ENCODE results near the gene LRMDA.

The LRMDA gene

DNA sequence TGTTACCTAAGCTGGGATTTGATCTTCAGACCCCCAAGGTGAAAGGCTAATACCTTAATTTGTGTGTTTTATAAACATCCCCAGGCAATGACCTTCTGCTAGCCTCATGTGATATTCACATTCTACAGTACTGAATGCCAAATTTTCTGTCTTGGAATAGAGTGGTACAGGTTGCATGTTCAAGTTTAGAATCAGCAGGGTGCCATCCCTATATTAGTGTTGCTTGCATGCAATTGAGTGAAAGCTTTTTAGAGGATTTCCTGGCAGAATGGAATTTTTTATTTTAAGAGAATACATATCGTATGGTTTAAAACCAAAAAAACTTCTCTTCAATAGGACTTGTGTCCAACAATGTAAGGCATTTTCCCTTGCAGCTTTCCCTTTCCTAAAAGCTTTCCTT lies 107.3 kb downstream of the LRMDA start:
- DNase-seq (ENCODE audit: low read depth in 2 of 2) = no peak

DNA sequence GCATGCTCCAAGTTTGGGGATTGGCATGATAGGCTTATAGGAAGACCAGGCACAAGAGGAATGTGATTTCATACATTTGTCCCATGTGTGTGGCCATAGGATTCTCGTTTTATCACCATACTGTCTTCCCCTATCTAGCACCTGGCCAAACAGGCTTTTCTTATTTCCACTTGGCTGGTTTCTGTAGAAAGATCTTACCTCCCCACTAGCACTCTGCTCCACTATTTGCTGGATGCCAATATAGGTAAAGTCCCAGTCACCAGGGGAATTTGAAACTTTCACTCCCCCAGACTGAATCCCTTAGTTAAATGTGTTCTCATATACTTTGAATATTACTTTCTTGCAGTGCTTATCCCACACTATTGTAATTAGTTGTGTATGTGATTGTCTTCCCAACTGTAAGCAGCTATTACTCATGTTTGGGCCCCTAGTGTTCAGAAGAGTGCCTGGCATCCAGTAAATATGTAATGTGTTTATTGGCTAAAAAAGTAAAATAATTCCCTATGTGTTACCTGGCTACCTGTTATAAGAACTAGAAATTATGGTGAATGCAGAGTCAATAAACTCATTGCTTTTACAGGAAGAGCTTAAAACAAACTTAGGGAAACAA lies 109.0 kb downstream of the LRMDA start:
- DNase-seq (ENCODE audit: low read depth in 2 of 2) = no peak

DNA sequence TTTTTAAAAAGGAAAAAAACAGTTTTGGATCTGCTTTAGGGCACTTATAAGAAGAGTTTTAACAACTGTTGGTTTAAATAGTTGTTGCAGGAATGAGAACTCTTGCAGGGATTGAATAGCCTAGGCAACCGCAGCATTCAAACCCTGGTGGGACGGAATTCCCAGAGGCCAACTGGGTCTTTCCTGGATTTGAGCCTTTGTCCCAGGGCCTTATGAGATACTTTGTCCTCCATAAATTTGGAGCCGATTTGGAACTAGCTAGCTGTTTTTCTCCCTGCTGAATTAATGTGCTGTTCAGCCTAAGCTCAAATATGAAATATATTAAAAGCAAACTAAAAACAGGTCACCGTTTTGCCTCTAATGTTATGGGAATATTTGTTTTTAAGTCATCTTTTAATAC lies 109.6 kb downstream of the LRMDA start:
- DNase-seq (ENCODE audit: low read depth in 2 of 2) = no peak

DNA sequence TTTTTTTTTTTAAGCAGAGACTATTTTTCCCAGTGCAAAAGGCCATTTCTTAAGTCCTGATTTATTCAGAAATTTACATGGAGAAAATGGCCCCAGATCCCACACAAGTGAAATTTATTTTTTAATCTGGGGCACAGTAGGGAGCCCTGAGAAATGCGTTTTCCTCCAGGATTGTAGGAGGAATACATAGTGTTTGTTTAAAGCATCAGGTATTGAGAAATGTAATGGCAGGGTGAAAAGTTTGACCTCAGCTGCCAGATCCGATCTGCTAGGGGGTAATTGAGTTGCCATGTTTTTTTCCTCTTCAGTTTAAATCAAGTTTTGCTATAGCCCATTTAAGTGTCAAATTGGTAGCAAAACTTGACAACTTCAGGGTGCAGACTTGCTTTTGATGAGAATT lies 110.0 kb downstream of the LRMDA start:
- no peak for DNase-seq (ENCODE audit: low read depth in 2 of 2)

DNA sequence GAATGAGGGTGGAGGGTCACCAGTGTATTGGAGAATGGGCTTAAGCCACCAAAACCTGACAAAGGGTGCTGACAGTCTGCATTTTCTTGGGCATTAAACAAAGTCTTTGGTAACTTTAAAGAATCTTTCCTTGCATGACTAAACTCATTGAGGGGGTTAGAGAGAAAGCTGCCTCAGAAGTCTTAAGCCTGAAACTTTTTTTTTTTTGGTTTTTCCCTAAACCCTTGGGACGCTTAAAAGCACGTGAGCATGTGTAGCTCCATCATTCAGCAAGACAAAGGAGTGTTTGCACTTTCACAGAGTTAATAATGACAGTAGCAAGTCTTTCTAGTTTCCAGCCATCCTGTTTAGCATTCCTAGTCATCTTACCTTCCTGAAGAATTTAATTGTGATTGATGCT lies 110.7 kb downstream of the LRMDA start:
- DNase-seq (ENCODE audit: low read depth in 2 of 2) = no peak

DNA sequence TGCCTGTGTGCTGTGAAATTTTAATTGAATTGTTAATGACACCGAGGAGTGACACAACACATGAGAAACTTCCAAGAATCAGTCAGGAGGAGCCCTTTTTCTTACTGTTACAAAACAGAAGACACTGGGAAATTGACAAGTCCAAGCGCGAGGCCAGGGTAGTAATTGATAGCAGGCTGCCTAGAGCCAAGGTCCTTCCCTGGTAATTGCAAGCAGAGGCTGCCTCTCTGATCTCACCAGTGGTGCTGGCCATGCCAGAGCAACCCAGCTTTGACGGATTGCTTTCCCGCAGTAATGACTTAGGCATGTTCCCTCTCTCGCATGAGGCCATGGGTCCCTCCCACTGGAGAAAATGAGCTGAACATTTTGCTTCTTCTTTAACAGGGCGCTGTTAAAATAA lies 111.5 kb downstream of the LRMDA start:
- no peak for DNase-seq (ENCODE audit: low read depth in 2 of 2)

DNA sequence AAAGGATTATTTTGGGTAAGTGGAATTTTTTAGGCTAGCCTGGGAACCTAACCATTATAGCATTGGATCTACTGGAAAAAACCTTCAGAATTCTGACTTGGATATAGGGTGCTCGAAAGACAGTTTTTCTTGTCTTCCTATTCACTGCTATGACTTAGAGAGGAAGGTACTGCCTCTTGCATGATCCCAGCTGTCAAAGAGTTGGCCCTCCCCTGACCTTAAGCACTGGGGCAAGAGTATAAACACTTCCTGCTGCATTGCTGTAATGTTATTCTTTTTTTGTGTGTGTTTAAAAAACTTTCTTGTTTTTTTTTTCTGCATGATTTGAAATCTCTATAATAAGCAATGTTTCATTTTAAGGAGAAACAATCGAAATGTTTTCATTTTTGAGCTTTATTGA lies 113.0 kb downstream of the LRMDA start:
- no peak for DNase-seq (ENCODE audit: low read depth in 2 of 2)

DNA sequence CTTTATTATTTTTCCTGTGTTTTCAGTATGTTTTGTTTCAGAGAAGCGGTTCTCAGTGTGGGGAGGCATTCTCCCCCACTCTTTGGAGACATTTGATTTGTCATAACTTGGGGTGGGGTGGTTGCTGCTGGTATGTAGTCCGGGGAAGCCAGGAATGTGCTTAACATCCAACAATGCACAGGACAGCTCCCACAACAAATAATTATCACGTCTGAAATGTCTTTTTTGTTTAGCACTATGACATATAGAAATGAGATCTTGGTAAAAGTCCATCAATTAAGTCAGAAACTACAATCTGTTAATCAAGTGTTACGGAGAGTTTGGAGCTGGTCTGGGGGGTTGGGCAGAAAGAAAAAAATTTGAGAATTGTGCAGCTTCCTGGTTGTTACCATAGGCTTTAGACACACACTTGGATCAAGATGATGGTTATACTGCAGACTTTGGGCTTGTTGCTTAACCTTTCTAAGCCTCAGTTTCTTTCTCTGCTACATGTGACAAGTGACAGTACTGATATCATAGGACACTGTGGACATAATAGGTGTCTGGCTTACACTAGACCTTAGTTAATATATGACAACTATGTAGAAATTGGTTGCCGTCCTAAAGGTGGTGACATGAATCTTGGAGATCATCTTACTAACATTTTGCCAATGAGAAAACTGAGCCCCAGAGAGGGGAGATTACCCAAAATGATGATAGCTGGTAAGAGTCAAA lies 113.7 kb downstream of the LRMDA start:
- no peak for DNase-seq (ENCODE audit: low read depth in 2 of 2)

DNA sequence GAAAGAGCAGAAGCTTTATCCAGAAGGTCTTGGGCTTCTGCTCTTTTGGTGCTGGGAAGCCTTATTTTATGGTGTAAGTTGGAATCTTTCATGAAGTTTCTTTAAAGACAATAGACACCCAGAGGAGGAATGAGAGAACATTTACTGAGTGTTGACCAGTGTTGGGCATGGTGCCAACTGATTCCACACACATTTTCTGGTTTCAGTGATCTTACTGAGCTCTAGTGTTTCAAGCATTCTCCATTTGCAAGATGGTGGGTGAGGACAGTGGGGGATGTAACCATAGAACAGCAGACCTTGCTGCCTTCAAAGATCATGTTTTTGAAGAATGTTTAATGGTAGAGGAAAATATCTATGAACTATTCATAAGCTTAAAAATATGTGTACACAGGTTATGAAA lies 114.6 kb downstream of the LRMDA start:
- no peak for DNase-seq (ENCODE audit: low read depth in 2 of 2)

DNA sequence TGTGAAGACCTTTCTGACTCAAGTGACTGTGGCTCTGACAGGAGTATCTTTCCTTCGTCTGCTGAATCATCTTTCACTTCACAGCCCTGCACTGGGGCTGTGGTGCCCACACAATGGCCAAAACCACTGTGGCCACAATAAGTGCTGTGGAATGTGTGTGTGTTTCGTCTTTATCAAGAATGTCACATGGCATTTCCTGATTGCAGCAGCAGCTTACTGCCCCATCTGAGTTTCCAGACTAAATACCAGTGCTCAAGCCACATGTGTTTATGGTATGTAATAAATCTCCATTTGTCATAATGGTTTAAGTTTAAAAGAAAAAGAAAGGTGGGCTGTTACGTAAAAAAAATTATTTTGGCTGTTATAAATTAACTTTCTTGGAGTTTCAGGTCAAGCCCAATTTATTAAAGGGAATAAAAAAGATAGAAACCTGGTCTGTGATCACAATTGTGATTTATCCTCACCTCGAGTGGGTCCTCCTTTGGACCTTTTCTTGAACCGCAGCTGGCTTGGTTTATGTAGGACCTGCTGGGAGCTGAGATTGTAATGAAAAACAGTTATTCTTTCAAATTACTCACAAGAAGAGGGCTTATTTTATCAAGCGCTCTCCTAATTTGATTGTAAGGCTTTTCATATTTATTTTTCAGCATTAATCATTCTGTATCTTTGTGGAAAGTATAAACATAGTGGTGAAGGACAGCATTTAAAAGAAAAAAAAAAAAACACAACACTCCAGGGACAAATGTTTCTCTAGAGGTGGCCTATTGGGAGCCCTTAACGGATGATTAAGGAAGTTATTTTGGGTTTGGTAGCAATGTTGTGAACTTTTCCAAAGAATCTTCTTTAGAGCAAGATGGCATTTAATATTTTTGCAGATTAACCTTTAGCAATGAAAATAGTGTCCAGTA lies 116.2 kb downstream of the LRMDA start:
- DNase-seq (ENCODE audit: low read depth in 2 of 2) = no peak

DNA sequence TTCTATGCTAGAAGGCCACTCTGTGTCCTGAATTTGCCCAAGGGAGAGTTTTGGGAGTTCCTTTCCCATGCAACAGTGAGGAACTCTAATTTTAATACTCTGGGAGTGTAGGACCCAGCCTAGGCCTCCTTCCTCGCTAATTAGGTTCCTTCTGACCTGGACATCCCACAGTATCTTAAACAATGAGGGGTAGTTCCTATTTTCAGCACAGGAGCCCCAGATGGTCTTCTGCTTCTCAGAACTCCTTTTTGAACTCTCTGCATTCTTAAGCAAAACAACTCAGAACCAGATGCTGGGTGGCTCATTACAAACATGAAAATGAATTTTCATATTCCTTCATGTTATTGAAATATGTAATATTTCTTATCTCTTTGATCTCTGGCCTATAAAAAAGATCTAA lies 116.9 kb downstream of the LRMDA start:
- DNase-seq (ENCODE audit: low read depth in 2 of 2) = no peak

DNA sequence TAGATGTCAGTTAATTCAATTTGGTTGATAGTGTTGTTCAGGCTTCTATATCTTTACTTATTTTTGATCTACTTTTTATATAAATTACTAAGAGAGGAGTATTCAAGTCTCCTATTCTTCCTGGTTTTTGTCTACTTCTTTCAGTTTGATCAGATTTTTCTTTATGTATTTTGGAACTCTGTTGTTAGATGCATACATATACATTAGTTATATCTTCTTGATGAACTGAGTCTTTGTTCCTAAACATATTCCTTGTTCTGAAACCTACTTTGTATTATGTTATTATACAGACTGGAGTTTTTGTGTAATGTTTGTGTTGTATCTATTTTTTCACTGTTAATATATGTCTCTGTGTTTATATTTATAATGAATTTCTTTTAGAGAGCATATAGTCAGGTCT lies 118.8 kb downstream of the LRMDA start:
- no peak for DNase-seq (ENCODE audit: low read depth in 2 of 2)

DNA sequence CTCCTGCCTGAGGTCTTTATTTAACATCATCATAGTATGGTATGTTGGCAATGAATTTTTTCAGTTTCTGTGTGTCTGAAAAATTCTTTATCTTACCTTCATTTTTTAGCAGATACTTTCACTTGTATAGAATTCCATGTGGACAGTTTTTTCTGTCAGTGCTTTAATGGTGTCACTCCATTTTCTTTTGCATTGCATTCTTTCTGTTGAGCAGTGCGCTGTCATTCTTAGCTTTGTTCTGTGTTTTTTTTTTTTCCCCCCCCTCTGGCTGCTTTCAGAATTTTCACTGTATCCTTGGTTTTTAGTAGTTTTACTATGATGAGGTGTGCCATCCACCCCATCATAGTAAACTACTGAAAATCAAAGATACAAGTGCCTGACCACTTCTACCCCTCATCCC lies 120.7 kb downstream of the LRMDA start:
- no peak for DNase-seq (ENCODE audit: low read depth in 2 of 2)

DNA sequence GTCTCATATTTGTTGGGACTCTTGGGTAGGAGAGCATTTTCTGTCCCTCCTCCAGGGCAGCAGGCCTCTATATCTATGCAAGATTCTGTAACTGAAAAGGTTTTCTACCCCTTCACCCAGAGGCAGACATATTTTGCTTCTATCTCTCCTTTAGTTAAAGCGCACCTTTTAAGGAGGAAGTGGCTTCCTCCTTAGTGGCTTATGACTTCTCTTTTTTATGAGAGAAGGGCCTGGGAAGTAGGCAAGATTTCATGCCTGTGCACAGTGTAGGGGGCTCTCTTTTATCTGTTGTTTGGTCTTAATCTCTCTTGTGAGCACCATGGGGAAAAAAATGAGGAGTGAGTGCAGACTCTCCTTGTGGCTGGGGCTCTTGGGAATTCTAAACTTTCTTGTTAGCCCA lies 122.1 kb downstream of the LRMDA start:
- DNase-seq (ENCODE audit: low read depth in 2 of 2) = no peak

DNA sequence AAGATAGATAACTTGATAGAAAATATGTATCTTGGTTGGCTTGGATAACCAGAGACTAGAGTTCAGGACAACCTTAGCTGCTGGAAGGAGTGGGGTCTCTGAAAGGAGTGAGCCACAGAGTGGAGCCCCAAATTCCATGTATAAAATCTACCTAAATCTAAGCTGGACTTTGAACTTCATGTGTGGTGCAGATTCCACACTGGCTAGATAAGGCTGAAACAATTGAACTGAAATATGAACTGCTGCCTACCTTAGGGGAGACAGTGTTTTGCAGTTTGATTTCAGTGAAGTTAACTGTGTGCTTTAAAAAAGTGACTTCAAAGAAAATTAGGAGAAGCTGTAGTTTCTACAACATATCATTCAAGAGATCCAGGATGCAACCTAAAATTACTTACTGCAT lies 123.9 kb downstream of the LRMDA start:
- DNase-seq (ENCODE audit: low read depth in 2 of 2) = no peak

DNA sequence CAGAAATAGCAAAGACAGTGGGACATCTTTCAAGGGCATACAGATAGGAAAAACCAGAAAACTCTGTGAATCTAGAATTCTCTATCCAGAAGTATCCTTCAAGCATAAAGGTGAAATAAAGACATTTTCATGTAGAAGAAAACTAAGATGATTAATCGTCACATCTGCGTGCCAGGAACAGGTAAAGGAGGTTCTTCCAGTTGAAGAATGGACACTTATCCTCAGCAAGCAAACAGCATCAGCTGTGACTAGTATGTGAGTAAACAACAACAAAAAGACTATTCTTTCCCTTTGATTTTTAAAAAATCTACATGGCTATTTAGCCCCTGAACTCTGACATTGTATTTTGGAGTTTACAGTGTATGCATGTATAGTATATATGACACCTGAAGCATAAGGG lies 124.9 kb downstream of the LRMDA start:
- no peak for DNase-seq (ENCODE audit: low read depth in 2 of 2)

DNA sequence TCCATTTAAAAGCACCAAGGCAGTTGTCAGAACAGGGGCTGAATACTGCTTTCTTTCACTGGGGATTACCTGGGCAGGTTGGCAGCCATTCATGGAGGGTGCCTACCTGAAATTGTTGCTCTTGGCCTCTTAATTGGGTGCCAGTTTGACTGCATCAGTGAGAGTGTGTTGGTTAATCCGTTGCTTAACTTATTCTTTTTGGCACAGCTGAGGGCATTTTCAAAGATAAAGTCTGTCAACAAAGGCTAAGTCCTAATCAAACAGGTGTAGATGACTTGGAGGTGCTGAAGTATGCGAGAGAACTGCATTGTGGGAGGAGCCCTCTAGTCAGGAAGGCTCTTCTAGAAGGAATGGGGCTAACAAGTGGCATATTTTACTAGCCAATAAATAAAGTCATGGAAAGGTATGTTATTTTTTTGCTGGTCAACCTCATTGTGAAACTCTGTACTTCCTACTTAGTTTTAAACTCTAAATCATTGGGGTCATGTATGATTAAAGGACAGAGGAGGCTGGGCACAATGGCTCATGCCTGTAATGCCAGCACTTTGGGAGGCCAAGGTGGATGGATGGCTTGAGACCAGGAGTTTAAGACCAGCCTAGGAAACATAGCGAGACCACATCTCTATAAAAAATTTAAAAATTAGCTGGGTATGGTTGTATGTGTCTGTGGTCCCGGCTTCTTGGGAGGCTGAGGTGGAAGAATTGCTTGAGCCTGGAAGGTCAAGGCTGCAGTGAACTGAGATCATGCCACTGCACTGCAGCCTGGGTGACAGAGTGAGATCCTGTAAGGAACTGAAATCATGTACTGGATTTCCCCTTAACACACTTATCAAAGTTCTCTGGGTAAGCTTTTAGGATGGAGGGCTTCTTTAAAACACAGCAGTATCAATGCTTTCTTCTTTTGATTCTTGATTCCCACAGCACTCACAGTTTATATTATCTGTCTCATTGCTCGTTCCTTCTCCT lies 134.1 kb downstream of the LRMDA start:
- no peak for DNase-seq (ENCODE audit: low read depth in 2 of 2)

DNA sequence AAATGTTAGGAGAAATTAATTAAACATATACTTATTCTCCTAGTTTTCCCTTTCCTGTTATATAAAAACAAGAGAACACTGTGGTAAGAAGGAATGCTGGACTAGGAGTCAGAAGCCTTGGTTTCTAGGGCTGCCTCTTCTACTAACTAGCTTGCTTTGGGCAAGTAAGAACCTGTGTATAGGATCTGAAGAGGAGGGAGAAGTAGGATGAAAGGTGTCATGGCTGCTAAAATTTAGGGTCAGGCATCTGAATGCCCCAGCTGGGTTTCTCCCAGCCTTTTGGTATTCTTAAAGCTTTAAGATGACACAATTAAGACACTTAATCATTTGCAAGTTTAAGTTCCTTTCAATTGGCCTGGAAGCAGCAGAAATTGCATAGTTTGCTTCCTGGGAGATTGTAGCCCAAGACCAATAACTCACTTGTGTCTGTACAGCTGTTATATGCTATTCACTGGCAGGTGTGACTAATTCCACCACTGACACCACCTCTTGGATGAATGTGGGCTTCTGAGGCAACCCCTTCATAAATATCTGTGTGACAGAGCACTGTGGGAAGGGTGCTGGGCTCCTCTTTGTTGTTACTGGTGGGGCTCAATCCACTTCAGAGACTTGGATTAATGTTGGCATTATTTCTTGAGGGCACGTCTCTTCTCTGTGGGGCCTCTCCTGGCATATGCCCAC lies 137.2 kb downstream of the LRMDA start:
- DNase-seq (ENCODE audit: low read depth in 2 of 2) = no peak

DNA sequence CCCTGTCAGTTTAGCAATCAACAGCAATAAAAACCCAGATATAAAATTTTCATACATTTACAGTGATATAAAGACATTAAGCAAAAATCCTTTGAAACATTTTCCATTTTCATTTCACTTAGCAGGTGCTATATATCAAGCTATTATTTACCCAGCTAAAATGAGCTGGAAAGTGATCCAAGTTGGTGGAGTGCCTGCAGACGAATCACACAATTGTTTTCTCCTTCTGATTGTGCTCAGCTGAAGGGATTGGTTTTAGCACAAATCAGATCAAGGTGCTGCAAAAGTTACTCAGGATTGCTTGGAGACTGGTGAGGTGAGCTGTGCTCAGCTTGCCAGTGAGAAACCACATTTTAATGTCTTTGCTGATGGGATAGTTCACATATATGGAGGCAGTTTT lies 138.1 kb downstream of the LRMDA start:
- no peak for DNase-seq (ENCODE audit: low read depth in 2 of 2)

DNA sequence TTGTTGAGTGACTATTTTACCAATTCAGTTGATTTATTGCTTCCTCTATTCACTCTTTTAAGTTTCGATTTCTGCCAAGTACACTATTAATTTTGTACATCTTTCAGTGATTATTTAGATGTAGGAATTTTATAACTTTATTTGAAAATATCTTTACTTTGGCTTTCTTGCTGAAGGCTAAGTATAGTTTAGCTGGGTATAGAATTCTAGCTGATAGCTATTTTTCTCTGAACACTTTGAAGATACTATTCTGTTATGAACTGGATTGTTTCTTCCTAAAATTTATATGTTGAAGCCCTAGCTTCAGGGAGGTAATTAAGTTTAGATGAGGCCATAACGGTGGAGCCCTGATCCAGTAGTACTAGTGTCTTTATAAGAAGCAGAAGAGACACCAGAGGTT lies 141.1 kb downstream of the LRMDA start:
- DNase-seq (ENCODE audit: low read depth in 2 of 2) = no peak

DNA sequence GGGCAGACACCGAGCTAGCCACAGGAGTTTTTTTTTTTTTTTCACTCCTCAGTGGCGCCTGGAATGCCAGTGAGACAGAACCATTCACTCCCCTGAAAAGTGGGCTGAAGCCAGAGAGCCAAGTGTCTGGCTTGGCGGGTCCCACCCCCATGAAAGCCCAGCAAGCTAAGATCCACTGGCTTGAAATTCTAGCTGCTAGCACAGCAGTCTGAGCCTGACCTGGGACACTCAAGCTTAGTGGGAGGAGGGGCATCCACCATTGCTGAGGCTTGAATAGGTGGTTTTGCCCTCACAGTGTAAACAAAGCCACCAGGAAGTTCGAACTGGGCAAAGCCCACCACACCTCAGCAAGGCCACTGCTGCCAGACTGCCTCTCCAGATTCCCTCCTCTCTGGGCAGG lies 144.5 kb downstream of the LRMDA start:
- no peak for DNase-seq (ENCODE audit: low read depth in 2 of 2)

All from stimulated activated CD8-positive, alpha-beta memory T cell treated with anti-CD3 and anti-CD28 coated beads, Interleukin-15, amount 100 ng/mL, for 48 hours (primary cell).